ENCODE results near the gene DNPH1. TPM values are rescaled to one million over a fixed set of nuclear protein-coding genes. Genes with fewer than 3 reads are reported as not detected.

Gene DNPH1
- total RNA-seq, 2 donors from 2014 or later, result 94.2 to 119 TPM

- intact Hi-C loops (cut with DNase I), result no loop called here
- Histone ChIP-seq H3K36me3 (replicated peaks in 1 of 2; ENCODE audit: insufficient read depth in 1 of 2, low read depth in 2 of 2) (peaks cover 4 to 12% of the 10 kb centered on the region in 2 donors), H3K27ac (no peak overlapping the region), H3K4me3 (no peak overlapping the region), H3K9me3 (no peaks in the 10 kb centered on the region), H3K27me3 (no peaks in the 10 kb centered on the region), H3K4me1 (peaks cover 28% of the 10 kb centered on the region)
- ATAC-seq (no peak), DNase-seq (no peak)
- no peak for TF ChIP-seq POLR2A (IDR thresholded peaks at IDR 0.05)
- no peak for TF ChIP-seq CTCF (IDR thresholded peaks at IDR 0.05)
- WGBS, 2 donors, result 78 to 88% methylated on average over 8 to 11 of the region's 11 CpGs
These were observed 53.4 kb downstream of the DNPH1 start for GRCh38 chr6:43175676-43176422.

Other genes with a start within 250 kb of the DNPH1 start
- 10 to 100 TPM in 1 of 2 donors, 1 to 10 TPM in 1; 8.2 to 13.5 TPM for gene PPP2R5D, start 244.9 kb downstream of the DNPH1 start, total RNA-seq
- gene MEA1, start 215.5 kb downstream of the DNPH1 start, total RNA-seq, result 10 to 100 TPM; 17.5 to 32.9 TPM
- 10 to 100 TPM; 29.7 to 44.6 TPM for gene KLHDC3, start 215.2 kb downstream of the DNPH1 start, total RNA-seq
- gene RRP36, start 207.9 kb downstream of the DNPH1 start, total RNA-seq, result 10 to 100 TPM; 28.3 to 29.7 TPM
- gene CUL7, start 175.6 kb downstream of the DNPH1 start, total RNA-seq, result 10 to 100 TPM; 16.3 to 24.4 TPM
- 10 to 100 TPM; 13.5 to 15.2 TPM for gene MRPL2, start 170.0 kb downstream of the DNPH1 start, total RNA-seq
- gene KLC4, start 169.8 kb downstream of the DNPH1 start, total RNA-seq, result 10 to 100 TPM; 19.8 to 33.5 TPM
- 10 to 100 TPM; 26.4 to 28.0 TPM for gene PTK7, start 153.2 kb downstream of the DNPH1 start, total RNA-seq
- 10 to 100 TPM; 12.7 to 30.7 TPM for gene SRF, start 58.2 kb downstream of the DNPH1 start, total RNA-seq
- gene CUL9, start 47.3 kb downstream of the DNPH1 start, total RNA-seq, result 10 to 100 TPM; 34.8 to 84.4 TPM
- gene TTBK1, start 14.0 kb upstream of the DNPH1 start, total RNA-seq, result under 1 TPM; 0.26 to 0.33 TPM
- not detected for gene SLC22A7, start 68.8 kb upstream of the DNPH1 start, total RNA-seq
- gene CRIP3, start 79.3 kb upstream of the DNPH1 start, total RNA-seq, result not detected
- 10 to 100 TPM; 14.0 to 14.5 TPM for gene ZNF318, start 140.2 kb upstream of the DNPH1 start, total RNA-seq
- 10 to 100 TPM; 17.1 to 44.5 TPM for gene ABCC10, start 198.1 kb upstream of the DNPH1 start, total RNA-seq
- gene DLK2, start 226.1 kb upstream of the DNPH1 start, total RNA-seq, result not detected
- gene TJAP1, start 248.1 kb upstream of the DNPH1 start, total RNA-seq, result 10 to 100 TPM; 16.9 to 47.5 TPM

All from body of pancreas (tissue), 4 donors.